ENCODE results near the gene TMEM132E.

- TF ChIP-seq SMC3 (IDR thresholded peaks at IDR 0.05; ENCODE audit: low read depth, low read length) (no peak), CTCF (conservative IDR thresholded peaks at IDR 0.05; ENCODE audit: low read depth, low read length) (no peak), CHD1 (IDR thresholded peaks at IDR 0.05; ENCODE audit: low read depth, low read length) (no peak), POLR2A (IDR thresholded peaks at IDR 0.05; ENCODE audit: low read depth, low read length) (no peak), RAD21 (IDR thresholded peaks at IDR 0.05; ENCODE audit: low read length) (no peak), BHLHE40 (IDR thresholded peaks at IDR 0.05; ENCODE audit: low read depth, low read length) (no peak), RCOR1 (IDR thresholded peaks at IDR 0.05; ENCODE audit: insufficient replicate concordance, low read length) (no peak), CEBPB (IDR thresholded peaks at IDR 0.05; ENCODE audit: low read depth, low read length) (no peak), RFX5 (IDR thresholded peaks at IDR 0.05; ENCODE audit: low read depth, low read length) (no peak), USF2 (IDR thresholded peaks at IDR 0.05; ENCODE audit: low read depth, low read length) (no peak), ELK1 (IDR thresholded peaks at IDR 0.05; ENCODE audit: borderline replicate concordance, low read depth, low read length) (no peak), MAZ (IDR thresholded peaks at IDR 0.05; ENCODE audit: borderline replicate concordance, low read depth, low read length) (no peak)
Observed at GRCh38 chr17:34680151-34680550, 100.8 kb downstream of the TMEM132E start.

Data from IMR-90 (cell line).